Ascending aorta (tissue), 2 donors: ENCODE measurements around the gene ETV5. TPM values are rescaled to one million over a fixed set of nuclear protein-coding genes. Genes with fewer than 3 reads are reported as not detected.
"Not testable (repeated sequence)": the region's sequence is repeated elsewhere in the genome, so short reads cannot be mapped to it uniquely, and the experiment has no call there.

Source experiments
- DNase-seq, 2 donors: peaks; one replicate each; pipeline ENCODE4 v3.0.0-alpha.2; 2019; ENCODE audit warnings: low spot score in 2 of 2
- H3K27ac ChIP-seq, 2 donors: fragments of 200-600 bp; sonication (generic); one replicate each; pipeline ENCODE4 v1.5.1; 2016 to 2017; ENCODE audit warnings: mild to moderate bottlenecking in 1 of 2
- H3K27me3 ChIP-seq: fragments of 200-600 bp; sonication (generic); one replicate; pipeline ENCODE4 v1.5.1; 2017
- H3K36me3 ChIP-seq, 2 donors: fragments of 200-600 bp; sonication (generic); one replicate each; pipeline ENCODE4 v1.5.1; 2016
- H3K4me1 ChIP-seq, 2 donors: fragments of 200-600 bp; sonication (generic); one replicate each; pipeline ENCODE4 v1.5.1; 2016 to 2017; ENCODE audit warnings: mild to moderate bottlenecking in 1 of 2
- H3K4me3 ChIP-seq, 2 donors: fragments of 200-600 bp; sonication (generic); one replicate each; pipeline ENCODE4 v1.5.1; 2016 to 2017; ENCODE audit warnings: mild to moderate bottlenecking in 1 of 2
- H3K9me3 ChIP-seq, 2 donors: fragments of 200-600 bp; sonication (generic); one replicate each; pipeline ENCODE4 v1.5.1; 2016
- intact Hi-C: fragments of 100-400 bp; cut with DNase I; formaldehyde crosslinking; loops from one replicate; pipeline ENCODE4 v1.15.1; 2023
- total RNA-seq: library from RNA; depleted of rRNA; stranded (reverse); fragments of >200 nt; gene quantifications from one replicate; pipeline ENCODE4 v1.1.0, GENCODE V29; 2016
- TF ChIP-seq, protein P1 (sequence below), 3 experiments: fragments of 200-600 bp in 2 of 3; fragments of 450-650 bp in 1 of 3; sonication (generic) in 2 of 3; IDR thresholded peaks; one replicate each; pipeline ENCODE4 v1.5.1; 2016 to 2019; ENCODE audit warnings: antibody characterized with exemption in 3 of 3, mild to moderate bottlenecking in 1 of 3, moderate library complexity in 1 of 3

ETV5 gene
- total RNA-seq, 1 donor from 2014 or later = 15.8 TPM

DNA sequence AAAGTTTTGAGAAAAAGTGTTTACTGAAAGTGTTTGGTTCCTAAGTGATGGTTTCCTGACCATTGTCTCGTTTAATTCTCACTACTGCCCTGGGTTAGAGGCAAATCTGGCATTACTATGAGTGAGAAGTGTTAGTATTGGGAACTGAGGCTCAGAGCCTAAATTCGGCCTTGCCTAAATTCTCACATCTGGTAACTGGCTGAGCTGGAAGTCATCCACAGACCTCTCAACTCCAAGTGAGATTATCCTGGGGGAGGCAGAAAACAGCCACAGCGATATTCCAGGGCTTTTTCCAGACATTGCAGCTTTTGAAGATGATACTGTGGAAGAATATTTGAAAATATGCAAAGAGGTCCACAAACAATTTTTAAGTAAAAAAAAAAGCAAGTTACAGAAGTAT, 86.0 kb downstream of the ETV5 start:
- H3K36me3 ChIP-seq = no peaks in the 10 kb centered on the region

DNA sequence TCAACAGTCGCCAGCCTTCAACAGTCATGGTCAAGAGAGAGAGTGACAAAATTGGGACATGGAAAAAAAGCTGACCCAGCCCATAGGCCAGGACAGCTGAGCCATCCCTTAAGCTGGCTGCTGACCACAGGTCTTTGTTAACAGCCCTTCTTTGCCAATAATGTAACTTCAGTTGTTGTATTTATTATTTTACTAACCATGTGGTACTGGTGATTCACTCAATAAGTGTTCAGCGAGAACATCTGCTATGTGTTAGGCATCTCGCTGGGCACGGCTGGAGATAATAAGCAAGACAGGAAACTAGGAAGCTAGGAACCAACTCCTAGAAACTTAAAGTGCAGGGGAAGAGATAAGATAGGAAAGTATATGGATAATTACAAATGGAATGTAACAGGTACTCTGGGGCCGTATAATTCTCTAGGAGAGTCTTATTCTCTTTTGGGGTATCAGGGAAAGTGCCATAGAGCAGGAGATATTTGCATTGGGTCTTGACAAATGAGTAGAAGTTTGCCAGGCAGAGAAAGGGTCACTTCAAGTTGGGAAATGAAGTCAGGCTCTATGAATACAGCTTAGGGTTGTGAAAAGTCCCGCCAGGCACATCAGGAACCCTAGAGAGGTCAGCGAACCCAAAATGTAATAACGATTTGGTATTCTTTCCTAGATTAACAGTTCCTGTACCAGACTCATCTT, 87.1 kb downstream of the ETV5 start:
- Histone ChIP-seq H3K4me1 (no peaks in the 10 kb centered on the region), H3K9me3 (no peaks in the 10 kb centered on the region), H3K27me3 (no peaks in the 10 kb centered on the region), H3K27ac (no peak overlapping the region), H3K36me3 (no peaks in the 10 kb centered on the region), H3K4me3 (no peak overlapping the region)
- no peak for DNase-seq
- TF ChIP-seq, protein P1, sequence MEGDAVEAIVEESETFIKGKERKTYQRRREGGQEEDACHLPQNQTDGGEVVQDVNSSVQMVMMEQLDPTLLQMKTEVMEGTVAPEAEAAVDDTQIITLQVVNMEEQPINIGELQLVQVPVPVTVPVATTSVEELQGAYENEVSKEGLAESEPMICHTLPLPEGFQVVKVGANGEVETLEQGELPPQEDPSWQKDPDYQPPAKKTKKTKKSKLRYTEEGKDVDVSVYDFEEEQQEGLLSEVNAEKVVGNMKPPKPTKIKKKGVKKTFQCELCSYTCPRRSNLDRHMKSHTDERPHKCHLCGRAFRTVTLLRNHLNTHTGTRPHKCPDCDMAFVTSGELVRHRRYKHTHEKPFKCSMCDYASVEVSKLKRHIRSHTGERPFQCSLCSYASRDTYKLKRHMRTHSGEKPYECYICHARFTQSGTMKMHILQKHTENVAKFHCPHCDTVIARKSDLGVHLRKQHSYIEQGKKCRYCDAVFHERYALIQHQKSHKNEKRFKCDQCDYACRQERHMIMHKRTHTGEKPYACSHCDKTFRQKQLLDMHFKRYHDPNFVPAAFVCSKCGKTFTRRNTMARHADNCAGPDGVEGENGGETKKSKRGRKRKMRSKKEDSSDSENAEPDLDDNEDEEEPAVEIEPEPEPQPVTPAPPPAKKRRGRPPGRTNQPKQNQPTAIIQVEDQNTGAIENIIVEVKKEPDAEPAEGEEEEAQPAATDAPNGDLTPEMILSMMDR (IDR thresholded peaks at IDR 0.05) = no peak
- intact Hi-C loops = no loop called here

More for the DNA sequence above, 86.0 kb downstream of the ETV5 start:
- no peaks in the 10 kb centered on the region for H3K9me3 ChIP-seq
- no peak overlapping the region for H3K27ac ChIP-seq
- TF ChIP-seq, protein P1 (IDR thresholded peaks at IDR 0.05) = no peak
- intact Hi-C loops = no loop called here
- no peak overlapping the region for H3K4me3 ChIP-seq
- DNase-seq = no peak
- H3K4me1 ChIP-seq = no peaks in the 10 kb centered on the region
- no peaks in the 10 kb centered on the region for H3K27me3 ChIP-seq

DNA sequence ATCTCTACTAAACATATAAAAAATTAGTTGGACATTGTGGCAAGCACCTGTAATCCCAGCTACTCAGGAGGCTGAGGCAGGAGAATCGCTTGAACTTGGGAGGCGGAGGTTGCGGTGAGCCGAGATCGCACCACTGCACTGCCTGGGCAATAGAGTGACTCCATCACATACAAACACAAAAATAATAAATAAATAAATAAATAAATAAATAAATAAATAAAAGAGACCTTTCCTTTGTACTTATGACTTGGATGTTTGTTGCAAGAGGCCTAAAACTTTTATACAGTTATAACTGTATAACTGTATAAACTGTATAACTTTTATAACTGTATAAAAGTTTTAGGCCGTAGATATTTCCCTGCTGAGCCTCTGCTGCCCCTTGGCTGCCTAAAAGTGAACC, 87.6 kb downstream of the ETV5 start:
- H3K36me3 ChIP-seq, H3K27ac ChIP-seq, H3K9me3 ChIP-seq, H3K27me3 ChIP-seq, H3K4me3 ChIP-seq, H3K4me1 ChIP-seq, DNase-seq, intact Hi-C loops: not testable (repeated sequence)

DNA sequence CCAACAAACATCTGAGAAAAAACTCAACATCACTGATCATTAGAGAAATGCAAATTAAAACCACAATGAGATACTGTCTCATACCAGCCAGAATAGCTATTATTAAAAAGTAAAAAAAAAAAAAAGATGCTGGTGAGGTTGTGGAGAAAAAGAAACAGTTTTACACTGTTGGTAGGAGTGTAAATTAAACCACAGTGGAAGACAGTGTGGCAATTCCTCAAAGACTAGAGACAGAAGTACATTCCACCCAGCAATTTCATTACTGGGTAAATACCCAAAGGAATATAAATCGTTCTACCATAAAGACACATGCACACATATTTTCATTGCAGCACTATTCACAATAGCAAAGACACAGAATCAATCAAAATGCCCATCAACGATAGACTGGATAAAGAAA, 89.6 kb downstream of the ETV5 start:
- H3K9me3 ChIP-seq, H3K27ac ChIP-seq, H3K27me3 ChIP-seq, DNase-seq, H3K36me3 ChIP-seq, H3K4me3 ChIP-seq, intact Hi-C loops, H3K4me1 ChIP-seq: not testable (repeated sequence)

DNA sequence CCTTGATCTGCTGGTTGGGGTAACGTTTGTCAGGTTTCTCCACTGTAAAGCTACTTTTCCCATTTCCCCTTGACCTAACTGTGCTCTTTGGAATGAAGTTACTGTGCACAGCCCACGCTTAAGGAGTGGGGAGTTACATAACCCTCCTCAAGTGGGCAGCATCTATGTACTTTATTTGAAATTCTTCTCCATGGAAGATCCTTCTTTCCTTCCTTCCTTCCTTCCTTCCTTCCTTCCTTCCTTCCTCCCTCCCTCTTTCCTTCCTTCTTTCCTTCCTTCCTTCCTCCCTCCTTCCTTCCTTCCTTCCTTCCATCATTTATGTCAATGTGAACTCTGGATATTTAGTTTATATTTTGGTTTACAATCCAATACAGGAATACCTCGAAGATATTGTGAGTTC, 94.0 kb downstream of the ETV5 start:
- no peak for DNase-seq
- no peak overlapping the region for H3K4me3 ChIP-seq
- peaks cover 0 to 7% of the 10 kb centered on the region in 2 donors for H3K9me3 ChIP-seq
- H3K27me3 ChIP-seq = no peaks in the 10 kb centered on the region
- no peak overlapping the region for H3K27ac ChIP-seq
- no peaks in the 10 kb centered on the region for H3K36me3 ChIP-seq
- TF ChIP-seq, protein P1 (IDR thresholded peaks at IDR 0.05) = no peak
- intact Hi-C loops = no loop called here
- H3K4me1 ChIP-seq = no peaks in the 10 kb centered on the region

DNA sequence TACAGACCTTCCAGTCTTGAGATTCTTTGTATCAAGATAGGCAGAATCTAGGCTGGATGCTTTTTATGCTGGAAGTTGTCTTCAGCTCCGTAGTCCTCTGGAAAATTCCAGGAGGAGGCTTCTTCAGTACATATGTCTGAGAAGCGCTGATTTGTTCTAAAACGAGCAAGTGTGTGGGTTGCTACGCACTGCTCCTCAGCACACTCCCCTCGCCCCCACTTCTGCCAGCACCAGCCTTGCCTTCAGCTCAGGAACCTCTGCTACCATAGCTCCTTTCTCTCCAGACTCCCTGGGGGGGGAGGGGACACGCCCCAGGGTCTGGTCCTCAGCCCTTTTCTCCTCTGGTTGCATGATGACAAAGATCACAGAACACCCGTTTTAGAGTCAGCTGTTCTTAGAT, 95.6 kb downstream of the ETV5 start:
- Histone ChIP-seq H3K4me3 (no peak overlapping the region), H3K27ac (no peak overlapping the region), H3K27me3 (no peaks in the 10 kb centered on the region), H3K9me3 (peaks cover 0 to 7% of the 10 kb centered on the region in 2 donors), H3K36me3 (no peaks in the 10 kb centered on the region), H3K4me1 (no peaks in the 10 kb centered on the region)
- intact Hi-C loops = no loop called here
- TF ChIP-seq, protein P1 (IDR thresholded peaks at IDR 0.05) = no peak
- no peak for DNase-seq

DNA sequence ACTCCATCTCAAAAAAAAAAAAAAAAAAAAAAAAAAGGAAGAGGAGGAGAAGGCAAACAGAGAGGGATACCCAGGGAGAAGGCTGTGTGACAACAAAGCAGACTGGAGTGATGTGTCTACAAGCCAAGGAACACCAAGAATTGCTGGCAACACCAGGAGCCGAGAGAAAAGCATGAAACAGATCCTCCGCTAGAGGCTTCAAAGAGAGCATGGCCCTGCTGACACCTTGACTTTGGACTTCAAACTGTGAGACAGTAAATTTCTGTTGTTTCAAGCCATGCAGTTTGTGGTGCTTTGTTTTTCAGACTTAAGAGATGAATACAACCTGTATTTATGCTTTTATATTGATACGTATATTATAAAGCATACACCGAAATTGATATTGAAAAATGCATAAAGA, 96.8 kb downstream of the ETV5 start:
- H3K4me3 ChIP-seq = no peak overlapping the region
- H3K27ac ChIP-seq = no peak overlapping the region
- no peak for DNase-seq
- no peaks in the 10 kb centered on the region for H3K4me1 ChIP-seq
- TF ChIP-seq, protein P1 (IDR thresholded peaks at IDR 0.05) = no peak
- H3K36me3 ChIP-seq = no peaks in the 10 kb centered on the region
- H3K27me3 ChIP-seq = no peaks in the 10 kb centered on the region
- H3K9me3 ChIP-seq = peaks cover 0 to 7% of the 10 kb centered on the region in 2 donors
- intact Hi-C loops = no loop called here
